CD14-positive monocyte (primary cell): ENCODE measurements around the gene RDH14. TPM values are rescaled to one million over a fixed set of nuclear protein-coding genes. Genes with fewer than 3 reads are reported as not detected.

Source experiments
- DNase-seq, 3 donors: peaks; one replicate each; pipeline ENCODE4 v3.0.0-alpha.2; 2011 to 2022
- H2AFZ ChIP-seq: 2 replicates; pipeline ENCODE4 v1.6.0; 2012; ENCODE audit warnings: mild to moderate bottlenecking, low read depth, low read length, inconsistent platforms; ENCODE audit not compliant: insufficient read depth, poor library complexity, severe bottlenecking
- H3K27ac ChIP-seq, 2 donors: 1 replicate in 1 of 2; 2 replicates in 1 of 2; pipeline ENCODE4 v1.5.1; 2012 to 2013; ENCODE audit warnings: low read length in 2 of 2, control low read depth in 1 of 2, inconsistent platforms in 1 of 2, low read depth in 1 of 2, mild to moderate bottlenecking in 1 of 2
- H3K27me3 ChIP-seq, 2 donors: one replicate each; pipeline versions ENCODE4 v1.6.0 to v1.6.1; 2011 to 2013; ENCODE audit warnings: low read length in 2 of 2; ENCODE audit not compliant: control insufficient read depth in 2 of 2, insufficient read depth in 2 of 2
- H3K36me3 ChIP-seq, 2 donors: replicated peaks in 1 of 2; 1 replicate in 1 of 2; 2 replicates in 1 of 2; pipeline versions ENCODE4 v1.5.1 to v1.6.1; 2012 to 2013; ENCODE audit warnings: low read length in 2 of 2, control low read depth in 1 of 2, inconsistent platforms in 1 of 2, mild to moderate bottlenecking in 1 of 2; ENCODE audit not compliant: insufficient read depth in 2 of 2, control insufficient read depth in 1 of 2
- H3K4me1 ChIP-seq, 2 donors: 1 replicate in 1 of 2; 2 replicates in 1 of 2; pipeline versions ENCODE4 v1.5.1 to v1.6.1; 2012 to 2013; ENCODE audit warnings: low read length in 2 of 2, control low read depth in 1 of 2, inconsistent platforms in 1 of 2, mild to moderate bottlenecking in 1 of 2, moderate library complexity in 1 of 2; ENCODE audit not compliant: insufficient read depth in 2 of 2, control insufficient read depth in 1 of 2
- H3K4me2 ChIP-seq: replicated peaks from 2 replicates; pipeline ENCODE3; 2012; ENCODE audit warnings: low read length, moderate library complexity, mild to moderate bottlenecking; ENCODE audit not compliant: poor library complexity, severe bottlenecking; ENCODE audit errors: extremely low read depth
- H3K4me3 ChIP-seq, 3 experiments: fragments of 200-600 bp in 1 of 3; sonication (generic) in 1 of 3; replicated peaks in 1 of 3; 1 replicate in 2 of 3; 2 replicates in 1 of 3; pipeline ENCODE4 v1.5.1; 2011 to 2013; ENCODE audit warnings: low read length in 3 of 3, mild to moderate bottlenecking in 3 of 3, control low read depth in 2 of 3, low read depth in 2 of 3, inconsistent platforms in 1 of 3, moderate library complexity in 1 of 3
- H3K79me2 ChIP-seq: 2 replicates; pipeline ENCODE4 v1.6.0; 2012; ENCODE audit warnings: mild to moderate bottlenecking, control low read depth, inconsistent platforms, low read length, moderate library complexity; ENCODE audit not compliant: insufficient read depth
- H3K9ac ChIP-seq: 2 replicates; pipeline ENCODE4 v1.6.0; 2017; ENCODE audit warnings: low read length, mild to moderate bottlenecking; ENCODE audit not compliant: insufficient read depth, poor library complexity, severe bottlenecking
- H3K9me3 ChIP-seq, 2 donors: replicated peaks in 1 of 2; 1 replicate in 1 of 2; 2 replicates in 1 of 2; pipeline versions ENCODE4 v1.5.1 to v1.6.1; 2012 to 2013; ENCODE audit warnings: low read length in 2 of 2, control low read depth in 1 of 2; ENCODE audit not compliant: control insufficient read depth in 1 of 2, insufficient read depth in 1 of 2
- H4K20me1 ChIP-seq: 2 replicates; pipeline ENCODE4 v1.6.0; 2012; ENCODE audit warnings: mild to moderate bottlenecking, low read length, control low read depth, moderate library complexity; ENCODE audit not compliant: insufficient read depth
- H3K27ac Mint-ChIP-seq, 7 donors: one replicate each; pipeline ENCODE4 v1.8.0; 2020; ENCODE audit warnings: mild to moderate bottlenecking in 7 of 7, mixed read lengths in 7 of 7, moderate library complexity in 6 of 7, inconsistent platforms in 2 of 7
- H3K27me3 Mint-ChIP-seq, 3 donors: one replicate each; pipeline ENCODE4 v1.8.0; 2021 to 2022; ENCODE audit warnings: low read depth in 3 of 3, mild to moderate bottlenecking in 3 of 3, mixed read lengths in 3 of 3, moderate library complexity in 3 of 3, inconsistent platforms in 1 of 3
- H3K36me3 Mint-ChIP-seq, 2 donors: one replicate each; pipeline ENCODE4 v1.8.0; 2020; ENCODE audit warnings: mixed read lengths in 2 of 2, inconsistent platforms in 1 of 2, mild to moderate bottlenecking in 1 of 2
- H3K4me1 Mint-ChIP-seq: one replicate; pipeline ENCODE4 v1.8.0; 2020; ENCODE audit warnings: mild to moderate bottlenecking, mixed read lengths
- H3K4me3 Mint-ChIP-seq, 2 donors: one replicate each; pipeline ENCODE4 v1.8.0; 2020; ENCODE audit warnings: mild to moderate bottlenecking in 2 of 2, mixed read lengths in 2 of 2, moderate library complexity in 1 of 2
- H3K9me3 Mint-ChIP-seq, 7 donors: one replicate each; pipeline ENCODE4 v1.8.0; 2020 to 2022; ENCODE audit warnings: mixed read lengths in 7 of 7, mild to moderate bottlenecking in 6 of 7, moderate library complexity in 6 of 7, inconsistent platforms in 2 of 7
- WGBS: methylation state at CpG from one replicate; pipeline ENCODE4 v1.1.5; 2013; ENCODE audit warnings: missing lambda C conversion rate; ENCODE audit not compliant: insufficient coverage; 5-methylcytosine and 5-hydroxymethylcytosine counted together
- intact Hi-C, 2 donors: fragments of 100-400 bp; cut with micrococcal nuclease; formaldehyde crosslinking; loops; one replicate each; pipeline versions ENCODE4 v1.15.0 to v1.15.1; 2023
- polyA plus RNA-seq, 3 donors: library from polyadenylated mRNA; depleted of rRNA in 1 of 3; unstranded in 2 of 3; stranded (reverse) in 1 of 3; fragments of 300-500 nt in 2 of 3; fragments of >200 nt in 1 of 3; fragmentation: Illumina TruSeq in 2 of 3; gene quantifications; 1 replicate in 2 of 3; 2 replicates in 1 of 3; pipeline ENCODE4 v1.2.3, GENCODE V29; 2012 to 2021
- TF ChIP-seq, protein P1 (sequence below): fragments of 200-600 bp; IDR thresholded peaks from one replicate; pipeline ENCODE4 v1.8.0; 2022; ENCODE audit warnings: antibody characterized with exemption, mild to moderate bottlenecking

The RDH14 gene
- polyA plus RNA-seq, 3 donors = 5.5 to 16.3 (median 14.3) TPM

DNA sequence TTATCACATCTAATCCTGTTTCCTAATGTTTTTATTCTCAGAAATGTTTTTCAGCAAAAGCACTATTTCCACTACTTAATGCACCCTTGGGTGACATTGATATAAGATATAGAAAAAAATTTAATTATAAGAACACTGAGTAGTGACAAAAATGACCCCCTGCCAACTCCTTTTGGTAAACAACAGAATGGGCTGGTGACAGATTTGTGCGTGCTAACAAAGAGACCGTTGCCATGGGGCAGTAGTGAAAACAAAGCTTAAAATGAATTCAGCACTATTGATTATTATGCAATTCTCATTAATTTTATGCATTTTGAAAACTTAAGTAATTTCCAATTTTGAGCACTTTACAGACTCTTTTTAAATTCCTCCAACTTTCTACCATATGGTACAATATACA lies 33.1 kb downstream of the RDH14 start:
- H3K27me3 Mint-ChIP-seq = peaks cover 5 to 6% (median 6%) of the 10 kb centered on the region in 3 donors
- Histone ChIP-seq H3K36me3 (no peaks in the 10 kb centered on the region), H3K9ac (no peak overlapping the region), H2AFZ (no peak overlapping the region), H3K79me2 (no peaks in the 10 kb centered on the region), H3K4me2 (no peak overlapping the region), H3K27me3 (no peaks in the 10 kb centered on the region), H3K4me3 (no peak overlapping the region), H4K20me1 (no peaks in the 10 kb centered on the region), H3K4me1 (no peaks in the 10 kb centered on the region), H3K9me3 (no peaks in the 10 kb centered on the region), H3K27ac (no peak overlapping the region)
- no peak overlapping the region for H3K4me3 Mint-ChIP-seq
- no peaks in the 10 kb centered on the region for H3K36me3 Mint-ChIP-seq
- TF ChIP-seq, protein P1, sequence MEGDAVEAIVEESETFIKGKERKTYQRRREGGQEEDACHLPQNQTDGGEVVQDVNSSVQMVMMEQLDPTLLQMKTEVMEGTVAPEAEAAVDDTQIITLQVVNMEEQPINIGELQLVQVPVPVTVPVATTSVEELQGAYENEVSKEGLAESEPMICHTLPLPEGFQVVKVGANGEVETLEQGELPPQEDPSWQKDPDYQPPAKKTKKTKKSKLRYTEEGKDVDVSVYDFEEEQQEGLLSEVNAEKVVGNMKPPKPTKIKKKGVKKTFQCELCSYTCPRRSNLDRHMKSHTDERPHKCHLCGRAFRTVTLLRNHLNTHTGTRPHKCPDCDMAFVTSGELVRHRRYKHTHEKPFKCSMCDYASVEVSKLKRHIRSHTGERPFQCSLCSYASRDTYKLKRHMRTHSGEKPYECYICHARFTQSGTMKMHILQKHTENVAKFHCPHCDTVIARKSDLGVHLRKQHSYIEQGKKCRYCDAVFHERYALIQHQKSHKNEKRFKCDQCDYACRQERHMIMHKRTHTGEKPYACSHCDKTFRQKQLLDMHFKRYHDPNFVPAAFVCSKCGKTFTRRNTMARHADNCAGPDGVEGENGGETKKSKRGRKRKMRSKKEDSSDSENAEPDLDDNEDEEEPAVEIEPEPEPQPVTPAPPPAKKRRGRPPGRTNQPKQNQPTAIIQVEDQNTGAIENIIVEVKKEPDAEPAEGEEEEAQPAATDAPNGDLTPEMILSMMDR = no peak
- no peak for DNase-seq
- H3K9me3 Mint-ChIP-seq = peaks cover 0 to 2% (median 0%) of the 10 kb centered on the region in 7 donors
- no CpG with 5 or more reads among the region's 2 CpGs for WGBS
- no peaks in the 10 kb centered on the region for H3K4me1 Mint-ChIP-seq
- intact Hi-C loops = loop anchor here in 1 of 2 donors (10.0 kb wide), 1 partner anchor 837 kb away; no protein-coding TSS in a partner anchor
- H3K27ac Mint-ChIP-seq = no peak overlapping the region

DNA sequence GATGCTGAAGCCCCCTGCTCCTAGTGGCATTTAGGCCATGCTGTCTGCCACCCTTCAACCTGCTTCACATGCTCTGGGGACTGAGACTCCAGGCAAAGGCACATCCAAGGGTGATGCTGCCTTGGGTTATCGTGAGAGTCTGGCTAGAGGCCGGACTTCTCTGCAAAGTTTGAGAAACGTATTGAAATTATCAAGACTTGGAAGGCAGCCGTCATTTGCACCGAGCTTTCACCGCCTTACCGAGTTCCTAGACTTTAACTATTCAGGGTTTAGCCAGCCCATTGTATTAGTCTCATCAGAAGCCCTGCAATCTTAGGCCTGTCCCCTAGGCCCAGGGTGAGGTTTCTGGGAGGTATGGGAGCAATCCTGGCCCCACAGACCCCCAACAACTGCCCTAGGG lies 34.0 kb downstream of the RDH14 start:
- Histone ChIP-seq H3K4me2 (no peak overlapping the region), H3K36me3 (no peaks in the 10 kb centered on the region), H3K27me3 (no peaks in the 10 kb centered on the region), H2AFZ (no peak overlapping the region), H3K79me2 (no peaks in the 10 kb centered on the region), H3K9me3 (no peaks in the 10 kb centered on the region), H3K9ac (no peak overlapping the region), H4K20me1 (no peaks in the 10 kb centered on the region), H3K4me3 (no peak overlapping the region), H3K27ac (no peak overlapping the region), H3K4me1 (no peaks in the 10 kb centered on the region)
- no peak overlapping the region for H3K4me3 Mint-ChIP-seq
- TF ChIP-seq, protein P1 = no peak
- 70% methylated on average over 4 of the region's 7 CpGs for WGBS
- no peak overlapping the region for H3K27ac Mint-ChIP-seq
- H3K27me3 Mint-ChIP-seq = peaks cover 4 to 6% (median 5%) of the 10 kb centered on the region in 3 donors
- no peaks in the 10 kb centered on the region for H3K36me3 Mint-ChIP-seq
- DNase-seq = no peak
- no peaks in the 10 kb centered on the region for H3K4me1 Mint-ChIP-seq
- no peaks in the 10 kb centered on the region for H3K9me3 Mint-ChIP-seq
- intact Hi-C loops = loop anchor here in 1 of 2 donors (10.0 kb wide), 1 partner anchor 838 kb away; no protein-coding TSS in a partner anchor
